ENCODE results near the gene OR11A1. TPM values are rescaled to one million over a fixed set of nuclear protein-coding genes. Genes with fewer than 3 reads are reported as not detected.

The OR11A1 gene
- total and polyA plus RNA-seq, 2 donors (not counting 3 experiments of a cell fraction or from before 2014, with no cell fraction given), result not detected

DNA sequence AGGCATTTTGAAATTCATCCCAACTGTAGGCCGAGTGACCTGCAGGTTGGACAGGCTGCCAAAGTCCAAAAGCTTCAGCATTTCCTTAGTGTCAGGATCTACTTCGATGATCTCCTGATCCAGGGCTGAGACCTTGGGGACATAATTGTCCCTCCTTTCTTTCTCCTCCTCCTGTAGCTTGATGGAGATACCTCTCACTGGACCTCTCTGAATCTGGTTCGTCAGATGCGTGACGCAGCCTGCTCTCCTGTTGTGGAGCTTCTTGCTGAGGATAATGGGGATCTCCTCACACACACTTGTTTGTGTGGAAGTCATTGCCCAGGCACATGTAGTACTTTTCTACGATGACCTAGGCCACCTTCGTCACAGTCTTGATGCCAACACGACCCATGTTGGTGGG, 32.4 kb upstream of the OR11A1 start:
- no peak overlapping the region for H3K4me3 ChIP-seq (replicated peaks in 1 of 3; ENCODE audit: insufficient read depth in 1 of 3, low read depth in 1 of 3, low read length in 3 of 3)
- no peaks in the 10 kb centered on the region for H3K27me3 ChIP-seq (ENCODE audit: control insufficient read depth in 2 of 2, insufficient read depth in 2 of 2, low read length in 2 of 2)
- no peaks in the 10 kb centered on the region for H3K4me1 ChIP-seq (ENCODE audit: control insufficient read depth, extremely low read depth, insufficient read depth, low read length)
- H4K20me1 ChIP-seq (replicated peaks; ENCODE audit: control insufficient read depth, extremely low read depth, insufficient read depth, low read length), result no peaks in the 10 kb centered on the region
- FAIRE-seq (no peak), DNase-seq (ENCODE audit: low read depth, low spot score) (no peak)
- no peaks in the 10 kb centered on the region for H3K79me2 ChIP-seq (ENCODE audit: control insufficient read depth, insufficient read depth, low read length)
- H3K4me2 ChIP-seq (ENCODE audit: insufficient read depth, low read length), result no peak overlapping the region
- no TSS peak for BruUV-seq (replicated peaks)
- no peak overlapping the region for H3K9ac ChIP-seq (replicated peaks; ENCODE audit: extremely low read depth, insufficient read depth, low read length)
- no peak overlapping the region for H3K27ac ChIP-seq (ENCODE audit: insufficient read depth, low read depth, low read length)
- intact Hi-C loops (cut with micrococcal nuclease) (no loop called here), dilution Hi-C loops (cut with MboI; ENCODE audit: extremely low pct_ligation_motif_present, low sequenced_read_pairs) (no loop called here)
- no peaks in the 10 kb centered on the region for H3K9me1 ChIP-seq (replicated peaks; ENCODE audit: control insufficient read depth, extremely low read depth, insufficient read depth, low read length)
- CTCF ChIA-PET, result no interaction called here
- no peaks in the 10 kb centered on the region for H3K9me3 ChIP-seq (replicated peaks; ENCODE audit: control insufficient read depth, insufficient read depth, low read length)
- H3K36me3 ChIP-seq (ENCODE audit: control insufficient read depth in 2 of 2, extremely low read depth in 1 of 2, insufficient read depth in 2 of 2, low read length in 2 of 2), result no peaks in the 10 kb centered on the region
- POLR2A ChIA-PET, result no interaction called here
- no peak for TF ChIP-seq POLR2AphosphoS5 (IDR thresholded peaks at IDR 0.05; ENCODE audit: insufficient read depth, low read depth, low read length)
- no peak for TF ChIP-seq POLR2A (IDR thresholded peaks at IDR 0.05; ENCODE audit: low read depth, low read length)
- TF ChIP-seq, protein P1, sequence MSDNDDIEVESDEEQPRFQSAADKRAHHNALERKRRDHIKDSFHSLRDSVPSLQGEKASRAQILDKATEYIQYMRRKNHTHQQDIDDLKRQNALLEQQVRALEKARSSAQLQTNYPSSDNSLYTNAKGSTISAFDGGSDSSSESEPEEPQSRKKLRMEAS (IDR thresholded peaks at IDR 0.05; ENCODE audit: insufficient read depth, insufficient read length), result no peak
- no peak for TF ChIP-seq EZH2 (IDR thresholded peaks at IDR 0.05; ENCODE audit: borderline replicate concordance, low read depth, low read length, severe bottlenecking)
- TF ChIP-seq, protein P2, sequence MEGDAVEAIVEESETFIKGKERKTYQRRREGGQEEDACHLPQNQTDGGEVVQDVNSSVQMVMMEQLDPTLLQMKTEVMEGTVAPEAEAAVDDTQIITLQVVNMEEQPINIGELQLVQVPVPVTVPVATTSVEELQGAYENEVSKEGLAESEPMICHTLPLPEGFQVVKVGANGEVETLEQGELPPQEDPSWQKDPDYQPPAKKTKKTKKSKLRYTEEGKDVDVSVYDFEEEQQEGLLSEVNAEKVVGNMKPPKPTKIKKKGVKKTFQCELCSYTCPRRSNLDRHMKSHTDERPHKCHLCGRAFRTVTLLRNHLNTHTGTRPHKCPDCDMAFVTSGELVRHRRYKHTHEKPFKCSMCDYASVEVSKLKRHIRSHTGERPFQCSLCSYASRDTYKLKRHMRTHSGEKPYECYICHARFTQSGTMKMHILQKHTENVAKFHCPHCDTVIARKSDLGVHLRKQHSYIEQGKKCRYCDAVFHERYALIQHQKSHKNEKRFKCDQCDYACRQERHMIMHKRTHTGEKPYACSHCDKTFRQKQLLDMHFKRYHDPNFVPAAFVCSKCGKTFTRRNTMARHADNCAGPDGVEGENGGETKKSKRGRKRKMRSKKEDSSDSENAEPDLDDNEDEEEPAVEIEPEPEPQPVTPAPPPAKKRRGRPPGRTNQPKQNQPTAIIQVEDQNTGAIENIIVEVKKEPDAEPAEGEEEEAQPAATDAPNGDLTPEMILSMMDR (IDR thresholded peaks at IDR 0.05; ENCODE audit: extremely low read depth in 1 of 2, insufficient read depth in 1 of 2, low read depth in 1 of 2, low read length in 2 of 2), result no peak
- no peak for TF ChIP-seq FOS (IDR thresholded peaks at IDR 0.05; ENCODE audit: borderline replicate concordance, insufficient read depth, low read length)
- no peak for TF ChIP-seq GATA2 (IDR thresholded peaks at IDR 0.05; ENCODE audit: insufficient read depth, insufficient read length, low read depth, low read length)
- no peak for TF ChIP-seq JUN (IDR thresholded peaks at IDR 0.05; ENCODE audit: borderline replicate concordance, insufficient read depth, insufficient read length, low read depth)
- H2AFZ ChIP-seq (ENCODE audit: low read depth, low read length), result no peak overlapping the region

All from endothelial cell of umbilical vein (primary cell).